ENCODE results near the gene MRC1.

The MRC1 gene

GRCh38 chr10:17808971-17809841, at the start of gene MRC1:
TSS of gene MRC1 (plus strand) at chr10:17809348. CDS start at chr10:17809466, 118 bp downstream.
- DNase-seq: no peak

- no peak for DNase-seq
Measured at GRCh38 chr10:17764142-17764541, 45.0 kb upstream of the MRC1 start.

GRCh38 chr10:17765602-17766001, 43.5 kb upstream of the MRC1 start:
- DNase-seq: no peak

GRCh38 chr10:17766731-17767130, 42.4 kb upstream of the MRC1 start:
- no peak for DNase-seq

GRCh38 chr10:17768496-17768895, 40.7 kb upstream of the MRC1 start:
- no peak for DNase-seq

GRCh38 chr10:17768957-17769356, 40.2 kb upstream of the MRC1 start:
- no peak for DNase-seq

- DNase-seq: no peak
Measured at GRCh38 chr10:17771017-17771416, 38.1 kb upstream of the MRC1 start.

- DNase-seq: no peak
Measured at GRCh38 chr10:17779784-17780183, 29.4 kb upstream of the MRC1 start.

GRCh38 chr10:17780727-17781126, 28.4 kb upstream of the MRC1 start:
- DNase-seq: no peak

GRCh38 chr10:17781856-17782255, 27.3 kb upstream of the MRC1 start:
- DNase-seq: no peak

GRCh38 chr10:17782921-17783665, 26.1 kb upstream of the MRC1 start:
- DNase-seq: no peak

GRCh38 chr10:17783751-17784150, 25.4 kb upstream of the MRC1 start:
- DNase-seq: no peak

- no peak for DNase-seq
Measured at GRCh38 chr10:17784688-17785087, 24.5 kb upstream of the MRC1 start.

GRCh38 chr10:17785276-17785930, 23.7 kb upstream of the MRC1 start:
- DNase-seq: no peak

GRCh38 chr10:17787087-17787961, 21.8 kb upstream of the MRC1 start:
- DNase-seq: no peak

GRCh38 chr10:17788646-17789045, 20.5 kb upstream of the MRC1 start:
- no peak for DNase-seq

- DNase-seq: no peak
Measured at GRCh38 chr10:17789396-17789795, 19.8 kb upstream of the MRC1 start.

- no peak for DNase-seq
Measured at GRCh38 chr10:17790651-17791050, 18.5 kb upstream of the MRC1 start.

GRCh38 chr10:17792991-17793390, 16.2 kb upstream of the MRC1 start:
- no peak for DNase-seq

- DNase-seq: no peak
Measured at GRCh38 chr10:17793823-17794644, 15.1 kb upstream of the MRC1 start.

- no peak for DNase-seq
Measured at GRCh38 chr10:17795083-17795482, 14.1 kb upstream of the MRC1 start.

Measured in CD4-positive, alpha-beta T cell treated with Interleukin-4 for 4 hours (primary cell).